ENCODE measurements around the gene BTBD9.
"Not testable (repeated sequence)": the region's sequence is repeated elsewhere in the genome, so short reads cannot be mapped to it uniquely, and the experiment has no call there.

The BTBD9 gene

DNA sequence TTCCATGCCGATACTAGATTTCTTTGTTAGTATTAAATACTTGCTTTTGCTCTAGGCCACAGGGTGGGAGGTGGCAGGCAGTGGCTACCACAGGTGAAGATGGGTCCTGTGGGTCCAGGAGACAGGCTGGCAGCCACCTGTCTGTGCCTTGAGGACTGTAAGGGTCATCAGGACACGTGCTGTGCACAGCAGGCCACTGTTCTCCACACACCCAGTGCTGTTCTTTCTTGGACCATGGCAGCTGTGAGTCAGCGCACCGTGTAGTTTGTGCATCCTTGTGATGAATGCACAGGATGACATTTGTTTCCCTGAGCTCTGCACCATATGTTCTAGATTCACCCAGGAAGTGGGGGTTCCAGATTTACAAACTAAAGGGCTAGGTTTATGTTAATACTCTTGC is 503.2 kb downstream of the BTBD9 start:
- no peak for DNase-seq

GRCh38 chr6:38134704-38135088 is 505.0 kb downstream of the BTBD9 start:
- DNase-seq, result no peak

DNA sequence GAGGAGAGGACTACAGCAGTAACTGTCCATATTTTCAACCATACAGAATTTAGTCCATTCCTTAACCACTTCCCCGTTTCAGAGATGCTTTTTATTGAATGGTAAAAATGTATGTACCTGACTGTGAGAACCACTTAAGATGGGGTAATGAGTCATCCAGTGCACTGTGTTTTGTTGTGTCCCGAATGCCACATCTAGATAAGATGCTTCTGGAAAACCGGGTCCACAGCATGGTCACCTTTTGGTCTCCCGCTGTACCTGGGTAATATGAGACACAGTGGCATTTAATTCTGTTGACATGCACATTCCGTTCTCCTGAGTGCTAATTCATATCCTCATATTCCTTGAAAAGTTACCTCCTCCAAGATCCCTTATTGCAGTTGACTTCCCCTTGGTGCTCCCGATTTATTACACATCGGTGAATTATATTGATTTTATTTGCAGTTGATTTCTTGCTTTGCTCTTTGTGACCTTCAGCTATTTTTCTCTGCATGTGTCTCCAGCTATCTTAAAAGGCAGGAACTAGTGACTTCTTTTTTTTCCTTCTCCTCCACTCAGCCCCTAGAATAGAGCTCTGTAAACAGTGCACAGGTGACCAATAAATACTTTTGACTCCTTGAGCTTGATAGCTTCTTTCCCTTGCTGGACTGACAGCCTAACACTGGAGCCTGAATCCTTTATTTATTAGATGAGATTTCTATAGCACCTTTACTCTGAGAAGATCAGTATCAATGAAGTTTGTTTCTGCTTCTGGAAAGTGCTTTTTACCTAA is 505.6 kb downstream of the BTBD9 start:
- DNase-seq, result no peak

- no peak for DNase-seq
These were observed 508.2 kb downstream of the BTBD9 start for GRCh38 chr6:38131527-38131965.

DNA sequence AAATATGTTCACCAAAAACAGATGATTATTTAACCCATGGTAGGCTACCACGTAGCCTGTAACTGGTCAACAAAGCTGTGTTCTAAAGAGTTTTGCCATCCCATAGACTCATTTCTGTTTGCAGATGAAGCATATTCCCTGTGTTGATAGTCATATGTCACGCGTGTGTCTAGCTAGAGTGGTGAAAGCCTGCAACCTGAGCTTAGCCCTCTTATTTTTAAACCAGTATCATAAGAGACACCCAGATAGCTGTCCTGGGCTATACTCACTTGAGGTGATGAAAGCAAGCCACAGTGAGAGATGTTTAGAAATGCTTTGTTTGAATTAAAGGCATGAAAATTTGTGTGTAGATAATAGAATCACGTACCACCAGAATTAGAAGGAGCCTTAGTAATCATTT is 512.4 kb downstream of the BTBD9 start:
- no peak for DNase-seq

DNA sequence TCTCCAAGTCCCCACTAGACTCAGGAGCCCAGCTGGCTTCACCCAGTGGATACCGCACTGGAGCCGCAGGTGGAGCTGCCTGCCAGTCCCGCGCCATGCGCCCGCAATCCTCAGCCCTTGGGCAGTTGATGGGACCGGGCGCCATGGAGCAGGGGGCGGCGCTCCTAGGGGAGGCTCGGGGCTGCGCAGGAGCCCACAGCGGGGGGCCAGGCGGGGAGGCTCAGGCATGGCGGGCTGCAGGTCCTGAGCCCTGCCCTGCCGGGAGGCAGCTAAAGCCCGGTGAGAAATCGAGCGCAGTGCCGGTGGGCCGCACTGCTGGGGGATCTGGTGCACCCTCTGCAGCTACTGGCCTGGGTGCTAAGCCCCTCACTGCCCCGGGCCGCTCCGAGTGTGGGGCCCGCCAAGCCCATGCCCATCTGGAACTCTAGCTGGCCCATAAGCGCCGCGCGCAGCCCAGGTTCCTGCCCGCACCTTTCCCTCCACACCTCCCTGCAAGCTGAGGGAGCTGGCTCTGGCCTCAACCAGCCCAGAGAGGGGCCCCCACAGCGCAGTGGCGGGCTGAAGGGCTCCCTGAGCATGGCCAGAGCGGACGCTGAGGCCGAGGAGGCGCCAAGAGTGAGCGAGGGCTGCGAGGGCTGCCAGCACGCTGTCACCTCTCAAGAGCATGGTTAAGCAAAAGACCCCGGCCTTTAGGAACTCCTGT is 515.4 kb downstream of the BTBD9 start:
- DNase-seq, result not testable (repeated sequence)

GRCh38 chr6:38119516-38119915 is 520.2 kb downstream of the BTBD9 start:
- no peak for DNase-seq

GRCh38 chr6:38118791-38119365 is 520.9 kb downstream of the BTBD9 start:
- DNase-seq, result no peak
